Fibroblast of the conjunctiva (primary cell): Measurements from ENCODE around the gene LRRC40.
"Not testable (repeated sequence)": the region's sequence is repeated elsewhere in the genome, so short reads cannot be mapped to it uniquely, and the experiment has no call there.

Experiments used
- DNase-seq: peaks from one replicate; pipeline ENCODE4 v3.0.0-alpha.2; 2010; ENCODE audit warnings: low read depth

Gene LRRC40

GRCh38 chr1:70205434-70206118 is at the start of gene LRRC40:
Gene LRRC40 (minus strand): TSS chr1:70205579. CDS start chr1:70205540, 39 bp downstream.
- peak; percentile 82 for DNase-seq

- DNase-seq: no peak
Observed at GRCh38 chr1:70248729-70249128, 43.4 kb upstream of the LRRC40 start.

- DNase-seq: no peak
Observed at GRCh38 chr1:70247768-70248167, 42.4 kb upstream of the LRRC40 start.

GRCh38 chr1:70247122-70247521 is 41.7 kb upstream of the LRRC40 start:
- no peak for DNase-seq

- no peak for DNase-seq
Observed at GRCh38 chr1:70239940-70240339, 34.6 kb upstream of the LRRC40 start.

GRCh38 chr1:70234733-70235132 is 29.4 kb upstream of the LRRC40 start:
- DNase-seq: no peak

DNA sequence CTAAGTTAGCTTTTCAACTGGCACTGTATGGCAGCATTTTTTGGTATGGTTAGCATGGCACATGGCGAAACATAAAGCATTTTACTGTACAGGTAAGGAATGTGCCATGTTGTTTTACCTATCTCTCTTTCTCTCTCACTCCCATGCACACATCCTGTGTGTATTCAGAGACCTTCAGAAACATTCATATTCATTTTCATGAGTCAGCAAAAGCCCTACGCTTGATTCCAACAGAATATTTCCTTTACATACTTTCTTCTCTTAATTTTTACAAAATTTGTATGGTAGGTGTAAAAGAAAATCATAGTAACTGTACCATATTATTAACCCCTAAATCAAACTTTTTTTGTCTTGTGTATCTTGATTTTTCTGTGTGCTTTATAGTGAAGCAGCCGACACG is 26.1 kb upstream of the LRRC40 start:
- DNase-seq: no peak

DNA sequence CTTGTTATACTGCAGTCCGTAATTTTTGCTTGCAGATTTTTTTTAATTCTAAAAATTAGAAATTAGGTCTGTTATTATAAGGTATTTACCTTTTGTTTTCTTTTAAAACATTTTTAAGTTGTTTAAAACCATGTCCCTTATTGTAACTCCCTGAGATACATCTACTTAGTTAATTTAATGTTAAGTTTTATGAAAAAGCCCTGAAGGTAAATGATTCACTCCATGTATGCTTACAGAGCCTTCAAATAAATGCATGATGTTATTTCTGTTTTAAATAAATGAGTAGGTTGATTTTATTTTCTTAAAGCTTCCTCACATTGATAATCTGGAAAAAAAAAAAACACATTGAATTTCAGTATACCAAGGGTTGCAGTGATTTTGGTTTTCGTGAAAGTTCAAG is 23.3 kb upstream of the LRRC40 start:
- no peak for DNase-seq

DNA sequence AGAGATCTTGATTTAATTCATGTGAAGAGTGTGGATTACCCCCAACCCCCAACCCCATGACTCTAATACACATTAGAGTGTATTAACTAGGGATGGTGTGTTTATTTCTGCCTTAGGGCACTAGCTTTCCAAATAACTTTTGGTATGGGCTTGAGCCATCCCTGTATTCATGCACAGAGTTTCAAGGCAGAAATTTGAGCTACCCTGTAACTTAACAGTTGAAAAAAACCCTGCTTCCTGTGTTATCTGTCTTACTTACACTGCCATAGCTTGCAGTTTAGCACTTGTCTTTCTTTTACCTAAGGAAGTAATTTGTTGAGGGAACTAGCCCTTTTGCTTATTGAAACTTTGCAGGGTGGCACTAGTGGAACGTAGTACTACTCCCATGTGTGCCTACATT is 22.1 kb upstream of the LRRC40 start:
- no peak for DNase-seq

DNA sequence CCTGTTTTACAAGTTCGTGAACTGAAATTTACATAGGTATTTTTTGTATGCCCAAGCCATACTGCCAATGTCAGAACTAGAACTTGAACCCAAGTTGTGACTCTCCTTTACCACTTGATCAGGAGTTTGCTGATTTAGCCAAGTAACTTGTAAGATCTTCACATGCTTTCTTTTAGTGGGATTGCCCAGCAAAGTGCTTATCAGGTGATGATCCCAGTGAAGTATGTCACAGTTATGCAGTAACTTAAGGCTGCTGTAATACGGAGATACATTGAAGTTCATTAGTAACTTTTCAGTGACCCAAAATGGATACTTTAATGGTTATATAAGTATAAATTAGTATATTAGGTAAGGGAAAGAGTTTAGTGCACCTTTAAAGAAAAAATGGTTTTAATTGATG is 19.6 kb upstream of the LRRC40 start:
- DNase-seq: no peak

GRCh38 chr1:70222716-70223235 is 17.4 kb upstream of the LRRC40 start:
- no peak for DNase-seq

- DNase-seq: peak; percentile 80
Observed at GRCh38 chr1:70221238-70222121, 16.1 kb upstream of the LRRC40 start, which contains the start of gene SRSF11. Gene SRSF11 (plus strand): TSS chr1:70221380. CDS start chr1:70221637, 257 bp downstream.

DNA sequence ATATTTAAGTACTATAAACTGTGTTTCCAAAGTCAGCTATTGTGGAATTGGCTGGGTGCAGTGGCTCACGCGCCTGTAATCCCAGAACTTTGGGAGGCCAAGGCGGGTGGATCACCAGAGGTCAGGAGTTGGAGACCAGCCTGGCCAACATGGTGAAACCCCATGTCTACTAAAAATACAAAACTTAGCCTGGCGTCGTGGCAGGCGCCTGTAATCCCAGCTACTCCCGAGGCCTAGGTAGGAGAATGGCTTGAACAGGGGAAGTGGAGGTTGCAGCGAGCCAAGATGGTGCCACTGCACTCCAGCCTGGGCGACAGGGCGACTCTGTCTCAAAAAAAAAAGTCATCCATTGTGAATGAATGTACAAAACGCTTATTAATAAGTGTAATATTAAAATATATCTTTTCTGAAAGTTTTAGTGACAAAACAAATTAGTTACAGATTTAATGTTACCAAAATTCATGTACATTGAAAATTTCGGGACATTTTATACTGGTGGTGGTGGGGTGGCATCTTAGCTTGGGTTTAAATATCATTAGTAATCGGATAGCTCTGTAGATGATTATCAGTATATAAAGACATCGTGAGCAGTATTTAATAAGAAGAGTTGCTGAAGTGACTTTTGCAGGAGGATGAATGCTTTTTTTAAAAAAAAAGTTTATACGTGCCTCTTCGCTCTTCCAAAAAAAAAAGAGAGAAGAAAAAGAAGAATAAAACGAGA is 15.3 kb upstream of the LRRC40 start:
- DNase-seq: no peak

- no peak for DNase-seq
Observed at GRCh38 chr1:70220015-70220414, 14.6 kb upstream of the LRRC40 start.

DNA sequence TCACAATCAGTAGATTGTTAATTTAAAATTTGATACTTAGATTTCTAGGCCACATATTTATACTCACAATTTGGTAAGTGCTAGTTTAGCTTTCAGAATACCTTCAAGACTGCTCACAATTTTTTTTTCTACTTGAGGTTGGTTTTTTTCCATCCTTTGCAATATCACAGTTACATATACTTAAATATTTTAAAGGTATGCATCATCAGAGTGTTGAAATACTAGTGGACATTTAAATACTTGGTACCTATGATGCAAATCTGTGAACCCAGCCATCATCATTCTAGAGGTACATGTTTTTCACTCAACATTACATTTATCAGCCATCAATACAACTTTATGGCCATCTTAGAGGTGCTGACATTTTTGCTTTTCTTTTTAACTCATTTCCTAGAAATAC is 6.2 kb upstream of the LRRC40 start:
- no peak for DNase-seq

- DNase-seq: no peak
Observed at GRCh38 chr1:70210820-70211219, 5.4 kb upstream of the LRRC40 start.

DNA sequence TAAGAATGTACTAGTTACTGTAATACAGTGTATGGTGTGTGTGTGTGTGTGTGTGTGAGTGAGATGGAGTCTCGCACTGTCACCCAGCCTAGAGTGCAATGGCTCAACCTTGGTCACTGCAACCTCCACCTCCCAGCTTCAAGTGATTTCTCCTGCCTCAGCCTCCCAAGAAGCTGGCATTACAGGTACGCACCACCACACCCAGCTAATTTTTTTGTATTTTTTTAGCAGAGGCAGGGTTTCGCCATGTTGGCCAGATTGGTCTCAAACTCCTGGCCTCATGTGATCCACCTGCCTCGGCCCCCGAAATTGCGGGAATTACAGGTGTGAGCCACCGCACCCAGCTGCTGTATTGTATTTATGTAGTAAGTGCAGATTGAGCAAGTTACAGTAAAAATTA is 2.9 kb upstream of the LRRC40 start:
- DNase-seq: no peak

DNA sequence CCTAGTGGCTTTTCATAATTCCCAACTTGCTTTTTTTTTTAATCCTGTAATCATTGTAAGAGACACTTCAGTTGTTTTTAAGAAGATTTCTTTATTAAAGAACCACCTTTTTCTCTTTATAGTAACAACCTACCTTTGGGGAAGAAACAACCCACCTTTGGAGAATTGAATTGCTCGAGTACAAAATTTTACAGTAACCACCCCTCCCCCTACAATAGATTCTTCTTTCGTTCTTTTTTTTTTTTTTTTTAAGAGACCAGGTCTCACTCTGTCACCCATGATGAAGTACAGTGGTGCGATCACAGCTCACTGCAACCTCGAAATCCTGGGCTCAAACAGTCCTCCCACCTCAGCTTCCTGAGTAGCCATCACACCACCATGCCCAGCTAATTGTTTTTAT is 2.1 kb upstream of the LRRC40 start:
- no peak for DNase-seq

DNA sequence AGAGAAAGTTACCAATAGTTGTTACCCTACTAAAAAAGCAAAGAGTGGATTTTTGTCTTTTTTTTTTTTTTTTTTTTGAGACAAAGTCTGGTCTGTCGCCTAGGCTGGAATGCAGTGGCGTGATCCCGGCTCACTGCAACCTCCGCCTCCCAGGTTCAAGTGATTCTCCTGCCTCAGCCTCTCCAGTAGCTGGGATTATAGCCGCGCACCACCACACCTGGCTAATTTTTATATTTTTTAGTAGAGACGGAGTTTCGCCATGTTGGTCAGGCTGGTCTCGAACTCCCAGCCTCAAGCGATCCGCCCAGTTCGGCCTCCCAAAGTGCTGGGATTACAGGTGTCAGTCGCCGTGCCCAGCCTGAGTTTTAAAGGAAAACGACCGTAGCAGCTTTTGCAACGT is 1.5 kb upstream of the LRRC40 start:
- not testable (repeated sequence) for DNase-seq

DNA sequence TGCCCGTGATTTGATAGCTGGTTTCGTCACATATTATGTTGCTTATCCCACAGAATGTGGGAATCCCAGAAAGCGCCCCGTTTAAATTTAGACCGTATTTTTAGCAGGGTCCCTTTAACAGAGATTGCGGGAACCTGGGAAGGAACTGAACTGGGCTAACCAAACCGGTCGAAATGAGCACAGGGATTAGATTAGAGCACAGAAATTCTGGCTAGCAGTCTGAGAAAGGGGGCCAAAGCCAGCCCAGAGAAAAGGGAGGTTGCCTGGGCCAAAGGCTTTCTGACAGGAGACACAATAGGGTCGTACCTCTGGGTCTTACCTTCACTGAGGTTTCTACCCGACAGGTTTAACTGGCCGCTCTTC is 327 bp downstream of the LRRC40 start:
- DNase-seq: no peak

DNA sequence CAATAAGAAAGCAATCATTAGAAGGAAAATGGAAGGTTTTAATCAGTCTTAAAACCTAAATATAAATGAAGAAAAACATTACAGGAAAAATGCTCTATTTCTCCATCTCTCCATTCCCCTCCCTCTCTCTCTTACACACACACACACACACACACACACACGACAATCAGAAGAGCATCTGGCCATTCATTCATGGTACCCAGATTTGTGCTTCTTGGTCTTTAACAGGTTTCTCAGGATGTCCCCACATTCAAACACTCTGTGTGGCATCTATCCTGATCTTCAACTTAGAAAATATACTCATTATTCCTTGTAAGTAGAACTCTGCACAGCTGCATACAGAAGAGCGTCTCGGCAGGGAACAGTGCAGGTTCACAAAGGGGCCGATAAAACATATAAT is 779 bp downstream of the LRRC40 start:
- DNase-seq: no peak

DNA sequence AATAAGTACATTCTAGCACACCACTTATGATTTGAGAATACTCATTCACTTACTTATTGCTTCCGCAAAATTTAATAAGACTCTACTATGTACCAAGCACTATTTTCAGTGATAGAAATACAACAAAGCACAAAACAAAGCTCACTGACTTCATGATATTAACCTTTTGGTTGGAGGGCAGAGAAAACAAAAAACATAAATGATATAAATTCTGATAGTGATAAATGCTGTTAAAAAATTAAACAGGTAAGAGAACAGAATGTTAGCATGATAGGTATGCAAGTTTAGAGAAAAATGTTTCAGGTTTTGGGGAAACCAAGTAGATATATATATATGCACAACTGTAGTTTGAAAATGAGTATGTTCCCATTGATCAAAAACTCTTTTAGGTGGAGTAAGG is 1.2 kb downstream of the LRRC40 start:
- no peak for DNase-seq
